A673 (cell line): ENCODE results near the gene NUDCD3. TPM values are rescaled to one million over a fixed set of nuclear protein-coding genes. Genes with fewer than 3 reads are reported as not detected.
A peak's percentile ranks its signal among the peaks of the same experiment; 100 is the strongest.

Experiments
- BruUV-seq: library from RNA; stranded (reverse); fragments of 400-500 nt; replicated peaks from 2 replicates; lab custom pipeline; 2021; lab: Mats Ljungman, UMichigan
- CTCF ChIA-PET: fragments of 300-600 bp; sonication (Branson Sonifier 250); formaldehyde crosslinking; loops from one replicate; lab custom pipeline; 2022; ENCODE audit warnings: antibody characterized with exemption; lab: Charles Lee
- POLR2A ChIA-PET: fragments of 300-600 bp; sonication (Branson Sonifier 250); formaldehyde crosslinking; loops from one replicate; lab custom pipeline; 2022; ENCODE audit warnings: antibody characterized with exemption; ENCODE audit not compliant: low non-redundant PET; lab: Charles Lee
- DNase-seq: peaks from one replicate; pipeline ENCODE4 v3.0.0-alpha.2; 2015; ENCODE audit warnings: low spot score
- H3K27ac ChIP-seq: fragments of 200-600 bp; sonication (generic); 2 replicates; pipeline ENCODE4 v1.5.1; 2016; ENCODE audit warnings: mixed run types, low read depth, mild to moderate bottlenecking, mixed read lengths, antibody characterized with exemption, low read length; ENCODE audit not compliant: poor library complexity, severe bottlenecking
- H3K27me3 ChIP-seq: fragments of 200-600 bp; sonication (generic); replicated peaks from 2 replicates; pipeline ENCODE4 v1.6.1; 2017; ENCODE audit warnings: mixed run types, low read depth, mild to moderate bottlenecking, mixed read lengths, antibody characterized with exemption, low read length; ENCODE audit not compliant: insufficient read depth, poor library complexity
- H3K36me3 ChIP-seq: fragments of 200-600 bp; sonication (generic); 2 replicates; pipeline ENCODE4 v1.6.1; 2016; ENCODE audit warnings: mixed run types, mild to moderate bottlenecking, mixed read lengths, antibody characterized with exemption, low read length; ENCODE audit not compliant: insufficient read depth, poor library complexity, severe bottlenecking
- H3K4me1 ChIP-seq: fragments of 200-600 bp; sonication (generic); 2 replicates; pipeline ENCODE4 v1.6.1; 2017; ENCODE audit warnings: mixed run types, mild to moderate bottlenecking, mixed read lengths, antibody characterized with exemption, low read length; ENCODE audit not compliant: insufficient read depth, poor library complexity, severe bottlenecking
- H3K4me3 ChIP-seq: fragments of 200-600 bp; sonication (generic); 2 replicates; pipeline ENCODE4 v1.5.1; 2016; ENCODE audit warnings: low read depth, mixed run types, mild to moderate bottlenecking, mixed read lengths, low read length; ENCODE audit not compliant: poor library complexity, severe bottlenecking
- H3K9me3 ChIP-seq: fragments of 200-600 bp; sonication (generic); 2 replicates; pipeline ENCODE4 v1.6.1; 2016; ENCODE audit warnings: mixed run types, low read depth, mild to moderate bottlenecking, mixed read lengths, antibody characterized with exemption, low read length; ENCODE audit not compliant: poor library complexity, severe bottlenecking
- CTCF ChIP-seq: fragments of 300-800, 200-600 bp; sonication (generic); conservative IDR thresholded peaks from 2 replicates; pipeline ENCODE4 v1.5.1; 2017; ENCODE audit warnings: low read depth, mild to moderate bottlenecking, antibody characterized with exemption, low read length, moderate library complexity, mixed read lengths
- EZH2 ChIP-seq: fragments of 200-600 bp; sonication (generic); IDR thresholded peaks from 2 replicates; pipeline ENCODE4 v1.6.1; 2017; ENCODE audit warnings: borderline replicate concordance, low read depth, mild to moderate bottlenecking, mixed read lengths, antibody characterized with exemption, low read length; ENCODE audit not compliant: poor library complexity, severe bottlenecking
- intact Hi-C: fragments of 100-400 bp; cut with micrococcal nuclease; formaldehyde crosslinking; loops from one replicate; pipeline ENCODE4 v1.10.0; 2022; ENCODE audit not compliant: unreplicated experiment
- total RNA-seq: library from RNA; stranded (reverse); gene quantifications from 2 replicates; pipeline ENCODE4 v1.2.3, GENCODE V29; 2021

Gene NUDCD3
- total RNA-seq, 1 experiment from 2014 or later: 119 TPM

- no peak overlapping the region for H3K27ac ChIP-seq
Measured at GRCh38 chr7:44379366-44380188, 110.9 kb downstream of the NUDCD3 start.

GRCh38 chr7:44378744-44379143 lies 111.7 kb downstream of the NUDCD3 start:
- H3K27me3 ChIP-seq: no peaks in the 10 kb centered on the region
- no peaks in the 10 kb centered on the region for H3K36me3 ChIP-seq
- no peak overlapping the region for H3K27ac ChIP-seq
- BruUV-seq: no TSS peak
- DNase-seq: peak; percentile 26
- no peak overlapping the region for H3K4me3 ChIP-seq
- intact Hi-C loops: no loop called here
- ChIA-PET CTCF (no interaction called here), POLR2A (no interaction called here)
- H3K9me3 ChIP-seq: no peaks in the 10 kb centered on the region
- H3K4me1 ChIP-seq: no peaks in the 10 kb centered on the region
- TF ChIP-seq CTCF (no peak), EZH2 (no peak)

More at GRCh38 chr7:44379366-44380188, 110.9 kb downstream of the NUDCD3 start:
- BruUV-seq: no TSS peak
- ChIA-PET CTCF (no interaction called here), POLR2A (no interaction called here)
- intact Hi-C loops: no loop called here
- H3K36me3 ChIP-seq: no peaks in the 10 kb centered on the region
- no peak for DNase-seq
- no peaks in the 10 kb centered on the region for H3K27me3 ChIP-seq
- no peaks in the 10 kb centered on the region for H3K4me1 ChIP-seq
- TF ChIP-seq EZH2: no peak
- no peak for TF ChIP-seq CTCF
- H3K9me3 ChIP-seq: no peaks in the 10 kb centered on the region
- no peak overlapping the region for H3K4me3 ChIP-seq

GRCh38 chr7:44377681-44378421 lies 112.6 kb downstream of the NUDCD3 start:
- POLR2A ChIA-PET: no interaction called here
- Histone ChIP-seq H3K27ac (no peak overlapping the region), H3K27me3 (no peaks in the 10 kb centered on the region), H3K4me1 (no peaks in the 10 kb centered on the region), H3K9me3 (no peaks in the 10 kb centered on the region), H3K36me3 (no peaks in the 10 kb centered on the region), H3K4me3 (no peak overlapping the region)
- intact Hi-C loops: no loop called here
- BruUV-seq: no TSS peak
- DNase-seq: no peak
- CTCF ChIA-PET: no interaction called here
- TF ChIP-seq CTCF: no peak
- TF ChIP-seq EZH2: no peak
